Lung (tissue), 12 donors: ENCODE measurements around the gene MIB1. TPM values are rescaled to one million over a fixed set of nuclear protein-coding genes. Genes with fewer than 3 reads are reported as not detected.
A peak's percentile ranks its signal among the peaks of the same experiment; 100 is the strongest.
"Not testable (repeated sequence)": the region's sequence is repeated elsewhere in the genome, so short reads cannot be mapped to it uniquely, and the experiment has no call there.

Source experiments
- ATAC-seq: fragments of 200-7000 bp; cut with Tn5 transposase; one replicate; pipeline ENCODE4 v1.9.1; 2020; ENCODE audit warnings: moderate number of reproducible peaks; ENCODE audit not compliant: insufficient read depth, low FRiP score
- DNase-seq, 3 donors: peaks; one replicate each; pipeline ENCODE4 v3.0.0-alpha.2; 2013 to 2017
- H3K27ac ChIP-seq, 2 donors: one replicate each; pipeline ENCODE4 v1.5.1; 2013; ENCODE audit warnings: mild to moderate bottlenecking in 2 of 2, moderate library complexity in 2 of 2, control low read depth in 1 of 2, inconsistent platforms in 1 of 2, low read depth in 1 of 2, low read length in 1 of 2
- H3K27me3 ChIP-seq, 3 donors: one replicate each; pipeline ENCODE4 v1.5.1; 2013; ENCODE audit warnings: low read length in 2 of 3; ENCODE audit not compliant: control insufficient read depth in 3 of 3, insufficient read depth in 3 of 3
- H3K36me3 ChIP-seq, 4 donors: one replicate each; pipeline ENCODE4 v1.5.1; 2013; ENCODE audit warnings: low read length in 4 of 4, mild to moderate bottlenecking in 1 of 4, moderate library complexity in 1 of 4; ENCODE audit not compliant: control insufficient read depth in 4 of 4, insufficient read depth in 4 of 4
- H3K4me1 ChIP-seq, 5 donors: one replicate each; pipeline ENCODE4 v1.5.1; 2013; ENCODE audit warnings: low read length in 5 of 5, mild to moderate bottlenecking in 2 of 5, moderate library complexity in 1 of 5; ENCODE audit not compliant: control insufficient read depth in 5 of 5, insufficient read depth in 5 of 5
- H3K4me3 ChIP-seq: one replicate; pipeline ENCODE4 v1.5.1; 2013; ENCODE audit warnings: mild to moderate bottlenecking, control low read depth, moderate library complexity
- H3K9ac ChIP-seq, 2 donors: one replicate each; pipeline ENCODE4 v1.5.1; 2013; ENCODE audit warnings: low read length in 2 of 2, control low read depth in 1 of 2; ENCODE audit not compliant: insufficient read depth in 1 of 2
- H3K9me3 ChIP-seq, 4 donors: one replicate each; pipeline ENCODE4 v1.5.1; 2013; ENCODE audit warnings: low read length in 3 of 4, mild to moderate bottlenecking in 1 of 4, moderate library complexity in 1 of 4; ENCODE audit not compliant: control insufficient read depth in 4 of 4, insufficient read depth in 3 of 4
- WGBS, 2 donors: extraction: QIAGEN DNeasy Blood & Tissue Kit; methylation state at CpG; one replicate each; pipeline ENCODE4 v1.1.7; 2013; 5-methylcytosine and 5-hydroxymethylcytosine counted together
- polyA plus RNA-seq, 2 donors: library from polyadenylated mRNA; stranded (reverse); fragments of 200-250 nt; gene quantifications; one replicate each; pipeline ENCODE4 v1.2.1, GENCODE V29; 2013
- total RNA-seq, 2 donors: library from RNA; depleted of rRNA in 1 of 2; stranded (reverse); fragments of >200 nt in 1 of 2; gene quantifications; one replicate each; pipeline ENCODE4 v1.2.1, GENCODE V29; 2014 to 2021
- TF ChIP-seq, protein P1 (sequence below): IDR thresholded peaks from 2 replicates; pipeline ENCODE4 v1.5.1; 2012; ENCODE audit warnings: mild to moderate bottlenecking; ENCODE audit errors: control extremely low read depth, extremely low read depth
- donor health status: control.
- donor health status: control.
- donor health status: Bipolar disorder and iron deficiency.
- donor health status: healthy.
- donor health status: DM: yes; HTN: yes; CAD: no.

MIB1 gene
- total and polyA plus RNA-seq, 4 donors, result 4.5 to 62.0 (median 15.5) TPM

DNA sequence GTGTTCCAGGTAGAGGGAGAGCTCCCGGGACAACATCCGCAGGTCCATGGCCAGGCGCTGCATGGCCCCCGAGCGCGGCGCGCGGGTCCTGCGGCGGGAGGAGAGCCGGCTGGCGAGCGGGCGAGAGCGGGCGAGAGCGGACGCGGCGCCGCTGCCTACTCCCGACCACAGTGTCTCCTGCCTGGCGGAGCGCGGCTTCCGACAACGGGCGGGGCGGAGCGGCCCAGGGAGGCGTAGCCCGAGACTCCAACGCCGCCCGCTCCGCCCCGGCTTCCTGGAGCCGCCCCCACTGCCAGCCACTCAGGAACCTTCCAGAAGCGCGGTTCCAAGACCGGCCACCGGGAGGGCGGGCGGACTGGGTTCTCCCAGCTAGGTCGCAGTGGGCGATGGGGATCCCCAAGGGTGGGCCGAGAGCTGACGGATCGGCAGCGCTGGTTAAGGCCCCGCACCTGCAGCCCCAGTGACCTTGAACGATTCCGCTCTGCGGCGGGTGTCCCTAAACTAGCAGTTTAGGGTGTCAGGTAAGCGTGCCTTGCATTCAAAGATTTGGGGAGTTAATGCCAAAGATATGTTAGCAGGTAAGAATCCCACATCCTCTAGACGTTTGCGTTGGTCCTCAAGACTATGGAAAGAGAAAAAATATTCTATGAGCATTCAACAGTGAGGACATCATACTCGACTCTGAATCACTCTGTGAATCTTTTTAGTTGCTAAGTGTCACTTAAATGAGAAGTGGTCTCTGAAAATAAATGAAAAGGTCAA is 35.8 kb upstream of the MIB1 start, which contains the start of gene ABHD3:
Gene ABHD3, minus strand, starts transcription at position 172 of the 762 bp plus-strand sequence. Its CDS starts 109 bp downstream, at position 63.
- Histone ChIP-seq H3K9me3 (no peaks in the 10 kb centered on the region), H3K36me3 (peaks cover 0 to 3% (median 1%) of the 10 kb centered on the region in 4 donors), H3K27ac (peak within 1 kb of the TSS; percentile 82 to 97), H3K4me1 (peaks cover 0 to 6% (median 0%) of the 10 kb centered on the region in 5 donors), H3K27me3 (no peaks in the 10 kb centered on the region), H3K4me3 (peak within 1 kb of the TSS; percentile 71), H3K9ac (peak within 1 kb of the TSS in 1 of 2 donors; percentile 84)
- DNase-seq, result peak; percentile 92 to 95 (median 93)
- TF ChIP-seq, protein P1, sequence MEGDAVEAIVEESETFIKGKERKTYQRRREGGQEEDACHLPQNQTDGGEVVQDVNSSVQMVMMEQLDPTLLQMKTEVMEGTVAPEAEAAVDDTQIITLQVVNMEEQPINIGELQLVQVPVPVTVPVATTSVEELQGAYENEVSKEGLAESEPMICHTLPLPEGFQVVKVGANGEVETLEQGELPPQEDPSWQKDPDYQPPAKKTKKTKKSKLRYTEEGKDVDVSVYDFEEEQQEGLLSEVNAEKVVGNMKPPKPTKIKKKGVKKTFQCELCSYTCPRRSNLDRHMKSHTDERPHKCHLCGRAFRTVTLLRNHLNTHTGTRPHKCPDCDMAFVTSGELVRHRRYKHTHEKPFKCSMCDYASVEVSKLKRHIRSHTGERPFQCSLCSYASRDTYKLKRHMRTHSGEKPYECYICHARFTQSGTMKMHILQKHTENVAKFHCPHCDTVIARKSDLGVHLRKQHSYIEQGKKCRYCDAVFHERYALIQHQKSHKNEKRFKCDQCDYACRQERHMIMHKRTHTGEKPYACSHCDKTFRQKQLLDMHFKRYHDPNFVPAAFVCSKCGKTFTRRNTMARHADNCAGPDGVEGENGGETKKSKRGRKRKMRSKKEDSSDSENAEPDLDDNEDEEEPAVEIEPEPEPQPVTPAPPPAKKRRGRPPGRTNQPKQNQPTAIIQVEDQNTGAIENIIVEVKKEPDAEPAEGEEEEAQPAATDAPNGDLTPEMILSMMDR, result peak; percentile 5
- 1 to 3% methylated on average over 39 to 60 of the region's 60 CpGs for WGBS, 2 donors
- ATAC-seq, result peak; percentile 98

DNA sequence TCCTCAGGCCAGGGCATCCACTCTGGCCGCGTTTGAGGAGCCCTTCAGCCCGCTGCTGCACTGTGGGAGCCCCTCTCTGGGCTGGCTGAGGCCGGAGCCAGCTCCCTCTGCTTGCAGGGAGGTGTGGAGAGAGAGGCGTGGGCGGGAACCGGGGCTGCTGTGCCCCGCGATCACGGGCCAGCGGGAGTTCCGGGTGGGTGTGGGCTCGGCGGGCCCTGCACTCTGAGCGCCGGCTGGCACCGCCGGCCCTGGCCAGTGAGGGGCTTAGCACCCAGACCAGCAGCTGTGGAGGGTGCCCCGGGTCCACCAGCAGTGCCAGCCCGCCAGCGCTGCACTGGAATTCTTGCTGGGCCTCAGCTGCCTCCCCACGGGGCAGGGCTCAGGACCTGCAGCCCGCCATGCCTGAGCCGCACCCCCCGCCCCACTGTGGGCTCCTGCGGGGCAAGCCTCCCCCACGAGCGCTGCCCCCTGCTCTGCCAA is 34.2 kb upstream of the MIB1 start:
- H3K36me3 ChIP-seq, result peaks cover 0 to 2% (median 0%) of the 10 kb centered on the region in 4 donors
- 98 to 99% methylated on average over 21 to 28 of the region's 28 CpGs for WGBS, 2 donors
- H3K27me3 ChIP-seq, result no peaks in the 10 kb centered on the region
- DNase-seq (no peak), ATAC-seq (no peak)
- H3K4me1 ChIP-seq, result peaks cover 0 to 6% (median 0%) of the 10 kb centered on the region in 5 donors
- H3K9me3 ChIP-seq, result no peaks in the 10 kb centered on the region
- H3K9ac ChIP-seq, result no peak overlapping the region
- H3K27ac ChIP-seq, result no peak overlapping the region
- TF ChIP-seq, protein P1, result no peak
- H3K4me3 ChIP-seq, result no peak overlapping the region

DNA sequence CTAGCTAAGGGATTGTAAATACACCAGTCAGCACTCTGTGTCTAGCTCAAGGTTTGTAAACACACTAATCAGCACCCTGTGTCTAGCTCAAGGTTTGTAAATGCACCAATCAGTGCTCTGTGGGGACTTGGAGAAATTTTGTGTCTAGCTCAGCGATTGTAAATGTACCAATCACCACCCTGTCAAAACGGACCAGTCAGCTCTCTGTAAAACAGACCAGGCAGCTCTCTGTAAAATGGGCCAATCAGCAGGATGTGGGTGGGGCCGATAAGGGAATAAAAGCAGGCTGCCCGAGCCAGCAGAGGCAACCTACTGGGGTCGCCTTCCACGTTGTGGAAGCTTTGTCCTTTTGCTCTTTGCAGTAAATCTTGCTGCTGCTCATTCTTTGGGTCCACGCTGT is 33.5 kb upstream of the MIB1 start:
- not testable (repeated sequence) for H3K36me3 ChIP-seq, H3K9me3 ChIP-seq, ATAC-seq, H3K27me3 ChIP-seq, H3K4me1 ChIP-seq, H3K4me3 ChIP-seq, H3K9ac ChIP-seq, DNase-seq, H3K27ac ChIP-seq
- 82 to 91% methylated on average over 7 of the region's 7 CpGs for WGBS, 2 donors

DNA sequence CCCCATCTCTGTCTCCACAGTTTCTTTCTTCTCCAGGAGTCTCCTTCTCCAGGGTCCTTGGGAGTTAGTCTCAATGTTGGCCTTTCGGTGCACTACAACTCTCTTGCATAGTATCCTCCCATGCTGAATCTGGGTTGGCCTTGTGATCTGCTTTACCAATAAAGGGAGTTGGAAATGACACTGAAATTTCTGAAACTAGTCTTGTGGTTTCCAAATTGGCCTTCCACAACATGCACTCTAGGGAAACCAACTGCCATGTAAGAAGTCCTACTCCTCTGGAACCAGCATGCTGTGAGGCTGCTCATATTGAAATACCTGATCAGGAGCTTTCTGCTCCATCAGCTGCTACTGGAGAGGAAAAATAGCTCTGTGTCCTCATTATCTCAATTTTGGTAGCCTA is 26.1 kb upstream of the MIB1 start:
- no peak for ATAC-seq
- WGBS, 2 donors, result 98 to 100% methylated on average over 1 of the region's 1 CpG
- Histone ChIP-seq H3K27ac (no peak overlapping the region), H3K4me3 (no peak overlapping the region), H3K9ac (no peak overlapping the region), H3K4me1 (no peaks in the 10 kb centered on the region), H3K27me3 (no peaks in the 10 kb centered on the region), H3K36me3 (no peaks in the 10 kb centered on the region), H3K9me3 (no peaks in the 10 kb centered on the region)
- DNase-seq, result no peak
- TF ChIP-seq, protein P1, result no peak
